CD4-positive, alpha-beta memory T cell (primary cell): ENCODE measurements around the gene APOF. TPM values are rescaled to one million over a fixed set of nuclear protein-coding genes. Genes with fewer than 3 reads are reported as not detected.
"Not testable (repeated sequence)": the region's sequence is repeated elsewhere in the genome, so short reads cannot be mapped to it uniquely, and the experiment has no call there.

Source experiments
- CTCF ChIA-PET: fragments of 350-600 bp; sonication (Branson Sonifier 250); formaldehyde crosslinking; loops from one replicate; lab custom pipeline; 2021; ENCODE audit warnings: inconsistent platforms; ENCODE audit not compliant: partially characterized antibody; lab: Charles Lee
- POLR2A ChIA-PET: fragments of 350-600 bp; sonication (Branson Sonifier 250); formaldehyde crosslinking; loops from one replicate; lab custom pipeline; 2021; ENCODE audit not compliant: partially characterized antibody; lab: Charles Lee
- DNase-seq, 5 donors: peaks; one replicate each; pipeline versions ENCODE4 v3.0.0 to v3.0.0-alpha.2; 2020 to 2022; ENCODE audit warnings: mixed read lengths in 1 of 5
- H3K27ac ChIP-seq: one replicate; pipeline ENCODE4 v1.7.0; 2013; ENCODE audit warnings: low read depth, low read length
- H3K27me3 ChIP-seq: 2 replicates; pipeline ENCODE4 v1.7.0; 2013; ENCODE audit warnings: mild to moderate bottlenecking, low read length, moderate library complexity; ENCODE audit not compliant: insufficient read depth
- H3K36me3 ChIP-seq: 2 replicates; pipeline ENCODE4 v1.7.0; 2013; ENCODE audit warnings: mild to moderate bottlenecking, low read length, moderate library complexity; ENCODE audit not compliant: insufficient read depth
- H3K4me1 ChIP-seq: 2 replicates; pipeline ENCODE4 v1.7.0; 2013; ENCODE audit warnings: mild to moderate bottlenecking, low read length, moderate library complexity; ENCODE audit not compliant: insufficient read depth
- H3K4me3 ChIP-seq, 2 donors: one replicate each; pipeline ENCODE4 v1.7.0; 2013; ENCODE audit warnings: low read length in 2 of 2, mild to moderate bottlenecking in 1 of 2
- H3K9me3 ChIP-seq, 2 donors: one replicate each; pipeline ENCODE4 v1.7.0; 2013; ENCODE audit warnings: low read length in 2 of 2, control low read depth in 1 of 2; ENCODE audit not compliant: control insufficient read depth in 1 of 2
- H3K27ac Mint-ChIP-seq, 7 donors: one replicate each; pipeline ENCODE4 v1.8.0; 2020 to 2021; ENCODE audit warnings: mixed read lengths in 7 of 7, mild to moderate bottlenecking in 6 of 7, inconsistent platforms in 3 of 7, moderate library complexity in 3 of 7
- H3K27me3 Mint-ChIP-seq, 2 donors: one replicate each; pipeline ENCODE4 v1.8.0; 2020 to 2021; ENCODE audit warnings: mixed read lengths in 2 of 2
- H3K36me3 Mint-ChIP-seq, 2 donors: one replicate each; pipeline ENCODE4 v1.8.0; 2020 to 2021; ENCODE audit warnings: mixed read lengths in 2 of 2, inconsistent platforms in 1 of 2, mild to moderate bottlenecking in 1 of 2
- H3K4me1 Mint-ChIP-seq, 4 donors: one replicate each; pipeline ENCODE4 v1.8.0; 2020 to 2021; ENCODE audit warnings: mixed read lengths in 4 of 4, mild to moderate bottlenecking in 1 of 4
- H3K4me3 Mint-ChIP-seq, 8 donors: one replicate each; pipeline ENCODE4 v1.8.0; 2020 to 2021; ENCODE audit warnings: mixed read lengths in 8 of 8, mild to moderate bottlenecking in 7 of 8, moderate library complexity in 6 of 8, inconsistent platforms in 3 of 8
- H3K9me3 Mint-ChIP-seq, 8 donors: one replicate each; pipeline ENCODE4 v1.8.0; 2020 to 2021; ENCODE audit warnings: mixed read lengths in 8 of 8, mild to moderate bottlenecking in 5 of 8, inconsistent platforms in 3 of 8, moderate library complexity in 1 of 8
- intact Hi-C: fragments of 100-400 bp; cut with micrococcal nuclease; formaldehyde crosslinking; loops from one replicate; pipeline ENCODE4 v1.15.1; 2023
- polyA plus RNA-seq, 2 donors: library from polyadenylated mRNA; unstranded; fragments of 300-500 nt; fragmentation: Illumina TruSeq; gene quantifications; one replicate each; pipeline ENCODE4 v1.2.3, GENCODE V29; 2021
- total RNA-seq, 2 experiments: library from RNA; stranded (reverse); gene quantifications; one replicate each; pipeline ENCODE4 v1.2.3, GENCODE V29; 2021

Gene APOF
- total and polyA plus RNA-seq, 4 experiments from 2014 or later: not detected

- Mint-ChIP-seq H3K4me1 (peaks cover 24 to 69% (median 38%) of the 10 kb centered on the region in 4 donors), H3K36me3 (peaks cover 13 to 38% of the 10 kb centered on the region in 2 donors), H3K4me3 (peak within 1 kb of the TSS; percentile 88 to 100 (median 96)), H3K27ac (peak within 1 kb of the TSS; percentile 87 to 100 (median 99)), H3K27me3 (peaks cover 0 to 2% of the 10 kb centered on the region in 2 donors), H3K9me3 (peaks cover 0 to 5% (median 0%) of the 10 kb centered on the region in 8 donors)
- no peaks in the 10 kb centered on the region for H3K9me3 ChIP-seq
- intact Hi-C loops: loop anchor here (1.0 kb wide), 4 partner anchors 22 to 111 kb away; partner anchors contain the start of genes CS, STAT2 and TIMELESS
- H3K4me1 ChIP-seq: peaks cover 50% of the 10 kb centered on the region
- peak within 1 kb of the TSS; percentile 65 to 90 for H3K4me3 ChIP-seq
- peak within 1 kb of the TSS; percentile 89 for H3K27ac ChIP-seq
- H3K27me3 ChIP-seq: no peaks in the 10 kb centered on the region
- ChIA-PET POLR2A (interaction anchor here (0.8 to 14.4 kb wide), 25 partner anchors 10 to 774 kb away, joined by 3 to 264 read pairs (median 7); partner anchors contain the start of genes ANKRD52, APOF, CNPY2 and COQ10A), CTCF (interaction anchor here (1.3 to 3.4 kb wide), 8 partner anchors 10 to 298 kb away, joined by 3 to 35 read pairs (median 10); partner anchors contain the start of genes CNPY2, STAT2 and ZC3H10)
- peak; percentile 80 to 98 (median 84) for DNase-seq
- peaks cover 10% of the 10 kb centered on the region for H3K36me3 ChIP-seq
Measured at GRCh38 chr12:56338308-56339157, 24.1 kb downstream of the APOF start, which contains the start of gene IL23A. IL23A (plus strand) TSS chr12:56338884; CDS start chr12:56339045, 161 bp downstream.

- POLR2A ChIA-PET: interaction anchor here (0.8 to 14.4 kb wide), 23 partner anchors 9 to 774 kb away, joined by 3 to 264 read pairs (median 7); partner anchors contain the start of genes ANKRD52, APOF, CNPY2 and COQ10A
Measured at GRCh38 chr12:56337753-56338251, 24.9 kb downstream of the APOF start.

GRCh38 chr12:56336361-56337167 is 26.1 kb downstream of the APOF start:
- DNase-seq: no peak
- Histone ChIP-seq H3K4me3 (no peak overlapping the region), H3K4me1 (peaks cover 62% of the 10 kb centered on the region), H3K9me3 (no peaks in the 10 kb centered on the region), H3K36me3 (no peaks in the 10 kb centered on the region), H3K27ac (no peak overlapping the region), H3K27me3 (no peaks in the 10 kb centered on the region)
- Mint-ChIP-seq H3K27ac (peak overlapping the region; percentile 47 to 94 (median 87)), H3K36me3 (peaks cover 7 to 28% of the 10 kb centered on the region in 2 donors), H3K27me3 (peaks cover 0 to 2% of the 10 kb centered on the region in 2 donors), H3K9me3 (peaks cover 0 to 3% (median 0%) of the 10 kb centered on the region in 8 donors), H3K4me3 (peak overlapping the region in 3 of 8 donors; percentile 3 to 41 (median 40)), H3K4me1 (peaks cover 32 to 74% (median 47%) of the 10 kb centered on the region in 4 donors)
- ChIA-PET POLR2A (interaction anchor here (0.9 to 14.4 kb wide), 4 partner anchors 21 to 233 kb away, joined by 3 to 264 read pairs (median 59); partner anchors contain the start of genes APOF, CNPY2, PA2G4 and STAT2), CTCF (interaction anchor here (2.2 to 4.1 kb wide), 3 partner anchors 20 to 128 kb away, joined by 9 to 23 read pairs (median 15); partner anchors contain the start of genes CNPY2 and STAT2)
- intact Hi-C loops: no loop called here

More at GRCh38 chr12:56337753-56338251, 24.9 kb downstream of the APOF start:
- Mint-ChIP-seq H3K4me3 (peak overlapping the region in 6 of 8 donors; percentile 39 to 100 (median 97)), H3K27me3 (peaks cover 0 to 2% of the 10 kb centered on the region in 2 donors), H3K27ac (peak overlapping the region; percentile 87 to 100 (median 99)), H3K36me3 (peaks cover 7 to 32% of the 10 kb centered on the region in 2 donors), H3K4me1 (peaks cover 28 to 72% (median 44%) of the 10 kb centered on the region in 4 donors), H3K9me3 (peaks cover 0 to 3% (median 0%) of the 10 kb centered on the region in 8 donors)
- intact Hi-C loops: loop anchor here (1.0 kb wide), 4 partner anchors 22 to 111 kb away; partner anchors contain the start of genes CS, STAT2 and TIMELESS
- H3K27me3 ChIP-seq: no peaks in the 10 kb centered on the region
- no peak for DNase-seq
- H3K9me3 ChIP-seq: no peaks in the 10 kb centered on the region
- no peak overlapping the region for H3K4me3 ChIP-seq
- CTCF ChIA-PET: interaction anchor here (1.5 to 3.4 kb wide), 7 partner anchors 10 to 219 kb away, joined by 4 to 35 read pairs (median 10); partner anchors contain the start of genes CNPY2, STAT2 and ZC3H10
- peak overlapping the region; percentile 89 for H3K27ac ChIP-seq
- peaks cover 2% of the 10 kb centered on the region for H3K36me3 ChIP-seq
- H3K4me1 ChIP-seq: peaks cover 57% of the 10 kb centered on the region

GRCh38 chr12:56335527-56335926 is 27.1 kb downstream of the APOF start:
- H3K36me3 ChIP-seq, intact Hi-C loops, H3K9me3 ChIP-seq, H3K27me3 Mint-ChIP-seq, DNase-seq, H3K27ac ChIP-seq, H3K9me3 Mint-ChIP-seq, H3K4me3 Mint-ChIP-seq, H3K27me3 ChIP-seq, H3K4me3 ChIP-seq: not testable (repeated sequence)
- H3K4me1 ChIP-seq: peaks cover 53% of the 10 kb centered on the region
- POLR2A ChIA-PET: interaction anchor here (0.6 to 14.4 kb wide), 4 partner anchors 11 to 128 kb away, joined by 3 to 264 read pairs (median 60); partner anchors contain the start of genes APOF, CNPY2 and STAT2
- Mint-ChIP-seq H3K27ac (peak overlapping the region in 4 of 7 donors; percentile 37 to 100 (median 100)), H3K4me1 (peaks cover 33 to 67% (median 44%) of the 10 kb centered on the region in 4 donors), H3K36me3 (peaks cover 11 to 26% of the 10 kb centered on the region in 2 donors)
- CTCF ChIA-PET: interaction anchor here (0.7 to 4.1 kb wide), 5 partner anchors 11 to 330 kb away, joined by 3 to 23 read pairs (median 3); partner anchors contain the start of gene STAT2

- H3K4me1 Mint-ChIP-seq: peaks cover 28 to 56% (median 35%) of the 10 kb centered on the region in 4 donors
- POLR2A ChIA-PET: interaction anchor here (1.3 to 14.4 kb wide), 9 partner anchors 9 to 361 kb away, joined by 5 to 264 read pairs (median 9); partner anchors contain the start of genes APOF, CNPY2, RAB5B and RNF41
Measured at GRCh38 chr12:56334490-56334793, 28.2 kb downstream of the APOF start.

More at GRCh38 chr12:56334490-56334793, 28.2 kb downstream of the APOF start:
- H3K4me1 ChIP-seq: peaks cover 42% of the 10 kb centered on the region
- peaks cover 13 to 22% of the 10 kb centered on the region in 2 donors for H3K36me3 Mint-ChIP-seq
- H3K27ac ChIP-seq: peak overlapping the region; percentile 99
- peak overlapping the region; percentile 69 to 83 for H3K4me3 ChIP-seq
- peak overlapping the region; percentile 89 to 99 (median 94) for H3K4me3 Mint-ChIP-seq
- H3K9me3 Mint-ChIP-seq: peaks cover 0 to 3% (median 0%) of the 10 kb centered on the region in 8 donors
- no peaks in the 10 kb centered on the region for H3K9me3 ChIP-seq
- DNase-seq: no peak
- CTCF ChIA-PET: interaction anchor here (1.0 to 4.1 kb wide), 6 partner anchors 10 to 129 kb away, joined by 3 to 24 read pairs (median 4); partner anchors contain the start of genes CNPY2 and STAT2
- H3K27me3 Mint-ChIP-seq: peaks cover 0 to 2% of the 10 kb centered on the region in 2 donors
- no peaks in the 10 kb centered on the region for H3K27me3 ChIP-seq
- H3K36me3 ChIP-seq: no peaks in the 10 kb centered on the region
- intact Hi-C loops: loop anchor here (1.0 kb wide), 5 partner anchors 26 to 134 kb away; partner anchors contain the start of genes CS, SPRYD4, STAT2 and TIMELESS
- H3K27ac Mint-ChIP-seq: peak overlapping the region; percentile 99 to 100 (median 100)
